Muscle layer of colon (tissue), 2 donors: Measurements from ENCODE around the gene SGCG.

ENCODE experiments used
- H3K27ac ChIP-seq: one replicate; pipeline ENCODE4 v1.7.0; 2013; ENCODE audit warnings: low read depth, mild to moderate bottlenecking, low read length, moderate library complexity
- H3K27me3 ChIP-seq, 2 donors: one replicate each; pipeline ENCODE4 v1.7.0; 2013; ENCODE audit warnings: low read length in 2 of 2, mild to moderate bottlenecking in 2 of 2; ENCODE audit not compliant: insufficient read depth in 2 of 2, control insufficient read depth in 1 of 2
- H3K36me3 ChIP-seq: one replicate; pipeline ENCODE4 v1.7.0; 2013; ENCODE audit warnings: mild to moderate bottlenecking, low read length; ENCODE audit not compliant: insufficient read depth
- H3K4me1 ChIP-seq: one replicate; pipeline ENCODE4 v1.7.0; 2013; ENCODE audit warnings: mild to moderate bottlenecking, low read length; ENCODE audit not compliant: insufficient read depth
- H3K4me3 ChIP-seq, 2 donors: one replicate each; pipeline ENCODE4 v1.7.0; 2013; ENCODE audit warnings: low read length in 2 of 2, low read depth in 1 of 2, mild to moderate bottlenecking in 1 of 2, moderate library complexity in 1 of 2
- H3K9ac ChIP-seq: one replicate; pipeline ENCODE4 v1.7.0; 2013; ENCODE audit warnings: low read length
- H3K9me3 ChIP-seq: one replicate; pipeline ENCODE4 v1.7.0; 2013; ENCODE audit warnings: mild to moderate bottlenecking, low read length
- donor health status: abdominal sarcoma.
- donor health status: Adenocarcinoma of cecum.

The SGCG gene

DNA sequence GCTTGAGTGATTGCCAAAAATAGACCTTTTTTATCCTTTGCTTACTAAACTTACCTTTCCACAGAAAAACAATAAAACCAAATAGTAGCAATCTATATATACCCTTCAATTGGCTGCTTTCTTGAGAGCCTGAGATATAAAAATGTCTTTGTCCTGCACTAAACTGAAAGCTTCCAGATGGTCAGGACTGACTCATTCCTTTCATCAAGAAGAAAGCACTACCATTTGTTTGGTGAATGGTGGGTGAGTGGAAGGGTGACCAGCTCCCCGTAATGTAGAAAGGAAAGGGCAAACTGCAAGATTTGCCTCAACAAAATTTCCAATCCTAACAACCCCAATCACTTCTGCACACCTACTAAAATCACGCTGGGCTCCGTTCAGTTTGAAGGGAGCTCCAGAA is 184.9 kb downstream of the SGCG start:
- Histone ChIP-seq H3K9ac (no peak overlapping the region), H3K9me3 (no peaks in the 10 kb centered on the region), H3K4me1 (no peaks in the 10 kb centered on the region), H3K4me3 (no peak overlapping the region), H3K27ac (no peak overlapping the region), H3K27me3 (no peaks in the 10 kb centered on the region), H3K36me3 (peaks cover 38% of the 10 kb centered on the region)

DNA sequence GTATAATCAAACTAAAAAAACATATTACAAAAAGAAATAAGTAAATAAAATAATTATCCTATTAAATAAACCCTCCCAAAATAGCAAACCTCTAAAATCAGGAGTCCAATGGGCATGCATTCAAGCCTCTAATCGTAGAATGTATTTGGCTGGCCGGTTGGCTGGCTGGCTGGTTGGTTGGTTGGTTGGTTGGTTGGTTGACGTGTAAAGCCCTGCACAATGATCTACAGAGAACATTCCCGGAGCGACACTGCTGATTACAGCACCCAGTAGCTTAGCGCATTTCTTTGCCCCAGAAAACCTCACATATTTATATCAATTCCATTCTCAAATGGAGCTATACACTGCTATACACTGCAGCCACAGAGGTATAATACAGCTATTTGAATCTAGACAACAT is 187.1 kb downstream of the SGCG start:
- Histone ChIP-seq H3K4me3 (no peak overlapping the region), H3K9ac (no peak overlapping the region), H3K27me3 (no peaks in the 10 kb centered on the region), H3K9me3 (no peaks in the 10 kb centered on the region), H3K27ac (no peak overlapping the region), H3K4me1 (peaks cover 5% of the 10 kb centered on the region), H3K36me3 (peaks cover 42% of the 10 kb centered on the region)

DNA sequence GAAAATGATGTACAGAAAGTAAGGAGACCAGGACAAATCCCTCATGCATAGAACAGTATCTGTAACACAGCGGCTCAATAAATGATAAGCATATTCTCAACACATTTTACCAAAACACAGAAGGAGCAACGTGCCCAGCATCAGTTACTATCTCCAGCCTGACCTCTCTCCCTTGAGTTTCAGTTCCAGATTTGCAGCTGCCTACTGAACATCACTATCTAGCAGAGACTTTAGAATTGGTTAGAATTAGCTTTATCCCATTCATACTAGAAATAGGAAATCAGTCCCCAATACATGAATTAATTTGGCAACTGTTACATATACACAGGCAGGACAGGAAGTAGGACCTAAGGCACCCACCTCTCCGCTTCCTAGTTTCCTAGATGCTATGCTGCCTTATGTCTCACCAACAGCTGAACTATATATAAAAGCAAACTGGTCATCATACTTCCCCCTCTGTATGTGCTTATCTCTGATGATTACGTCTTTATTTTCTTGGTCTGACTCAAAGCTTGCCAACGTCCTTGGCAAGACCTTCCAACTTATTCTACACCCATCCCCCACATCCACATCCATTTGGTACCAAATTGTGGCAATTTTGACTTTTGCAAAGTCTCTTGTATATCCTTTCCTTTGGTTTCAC is 191.6 kb downstream of the SGCG start:
- Histone ChIP-seq H3K27me3 (no peaks in the 10 kb centered on the region), H3K36me3 (peaks cover 17% of the 10 kb centered on the region), H3K27ac (no peak overlapping the region), H3K9ac (no peak overlapping the region), H3K9me3 (no peaks in the 10 kb centered on the region), H3K4me1 (peaks cover 15% of the 10 kb centered on the region), H3K4me3 (no peak overlapping the region)
